ENCODE data around the gene WDR62. TPM values are rescaled to one million over a fixed set of nuclear protein-coding genes. Genes with fewer than 3 reads are reported as not detected.

WDR62 gene
- total and polyA plus RNA-seq, 2 experiments from 2014 or later = 2.1 to 13.4 TPM

DNA sequence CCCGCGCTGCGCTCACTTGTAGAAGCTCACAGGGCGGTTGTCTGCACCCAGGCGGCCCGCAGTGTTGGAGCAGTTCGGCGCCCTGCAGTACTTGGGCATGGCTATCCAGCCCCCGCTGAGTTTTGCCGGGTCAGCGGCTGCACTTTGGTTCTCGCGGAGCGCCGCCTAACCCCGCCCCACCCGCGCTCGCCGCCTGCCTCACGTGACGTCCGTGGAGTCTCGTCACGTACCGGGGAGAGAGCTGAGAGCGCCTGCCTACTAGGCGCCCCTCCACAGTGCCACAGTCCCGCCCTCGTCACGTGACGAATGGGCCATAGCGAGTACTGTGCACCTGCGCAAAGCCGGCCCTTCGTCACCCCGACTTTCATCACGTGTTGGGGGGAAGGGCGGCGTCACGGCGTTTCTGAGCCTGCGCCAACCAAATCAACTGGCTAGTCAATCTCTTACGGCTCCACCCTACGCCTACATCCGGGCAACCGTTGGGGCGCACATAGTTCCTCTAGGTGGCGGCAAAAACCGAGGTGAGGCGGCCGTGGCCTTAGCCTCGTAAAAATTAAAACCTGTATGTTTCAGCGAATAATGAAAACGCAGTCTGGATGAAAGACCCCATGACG is 471 bp upstream of the WDR62 start, which contains the start of gene THAP8:
Gene THAP8 (minus strand): TSS at position 167 of the 614 bp plus-strand sequence. CDS start 68 bp downstream, at position 99.
- TF ChIP-seq, protein P1, sequence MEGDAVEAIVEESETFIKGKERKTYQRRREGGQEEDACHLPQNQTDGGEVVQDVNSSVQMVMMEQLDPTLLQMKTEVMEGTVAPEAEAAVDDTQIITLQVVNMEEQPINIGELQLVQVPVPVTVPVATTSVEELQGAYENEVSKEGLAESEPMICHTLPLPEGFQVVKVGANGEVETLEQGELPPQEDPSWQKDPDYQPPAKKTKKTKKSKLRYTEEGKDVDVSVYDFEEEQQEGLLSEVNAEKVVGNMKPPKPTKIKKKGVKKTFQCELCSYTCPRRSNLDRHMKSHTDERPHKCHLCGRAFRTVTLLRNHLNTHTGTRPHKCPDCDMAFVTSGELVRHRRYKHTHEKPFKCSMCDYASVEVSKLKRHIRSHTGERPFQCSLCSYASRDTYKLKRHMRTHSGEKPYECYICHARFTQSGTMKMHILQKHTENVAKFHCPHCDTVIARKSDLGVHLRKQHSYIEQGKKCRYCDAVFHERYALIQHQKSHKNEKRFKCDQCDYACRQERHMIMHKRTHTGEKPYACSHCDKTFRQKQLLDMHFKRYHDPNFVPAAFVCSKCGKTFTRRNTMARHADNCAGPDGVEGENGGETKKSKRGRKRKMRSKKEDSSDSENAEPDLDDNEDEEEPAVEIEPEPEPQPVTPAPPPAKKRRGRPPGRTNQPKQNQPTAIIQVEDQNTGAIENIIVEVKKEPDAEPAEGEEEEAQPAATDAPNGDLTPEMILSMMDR (IDR thresholded peaks at IDR 0.05; ENCODE audit: low read depth, low read length) = peak; percentile 47
- DNase-seq (ENCODE audit: low read depth in 1 of 2, low spot score in 1 of 2) = peak; percentile 99 to 100
- no peaks in the 10 kb centered on the region for H3K9me3 ChIP-seq (ENCODE audit: low read depth)
- no peaks in the 10 kb centered on the region for H3K27me3 ChIP-seq
- no peaks in the 10 kb centered on the region for H3K36me3 ChIP-seq
- peak within 1 kb of the TSS; percentile 85 for H3K27ac ChIP-seq
- H3K4me1 ChIP-seq (ENCODE audit: low read depth) = no peaks in the 10 kb centered on the region
- peak within 1 kb of the TSS; percentile 38 for H3K4me3 ChIP-seq

DNA sequence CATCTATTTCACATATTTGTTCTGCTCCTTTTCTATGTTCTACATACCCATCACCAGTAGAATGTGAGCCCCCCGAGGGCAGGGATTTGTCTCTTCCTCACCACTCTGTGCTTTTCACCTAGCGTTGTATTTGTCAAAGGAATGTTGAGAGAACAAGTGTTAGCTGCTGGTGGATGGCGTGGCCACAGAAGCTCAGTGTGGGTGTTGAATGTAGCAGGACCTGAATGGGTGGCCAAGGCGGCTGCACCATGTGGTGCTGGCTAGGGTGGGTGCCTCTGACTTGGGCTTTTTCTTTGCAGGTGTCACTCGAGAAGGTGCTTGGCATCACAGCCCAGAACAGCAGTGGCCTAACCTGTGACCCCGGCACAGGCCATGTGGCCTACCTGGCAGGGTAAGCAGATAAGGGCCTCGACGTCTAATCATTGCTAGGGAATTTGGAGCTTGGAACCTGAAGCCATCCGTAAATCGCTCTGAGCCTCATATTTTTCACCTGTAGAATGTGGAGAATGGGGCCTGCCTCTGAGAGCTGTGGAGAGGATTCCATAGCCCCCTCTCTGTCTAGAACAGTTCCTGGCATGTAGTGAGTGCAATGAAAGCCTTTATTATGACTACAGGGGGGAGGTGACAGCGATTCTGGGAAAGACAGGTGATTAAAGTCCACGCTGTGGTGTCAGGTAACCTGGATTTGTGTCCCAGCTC is 3.9 kb downstream of the WDR62 start:
- no peaks in the 10 kb centered on the region for H3K4me1 ChIP-seq (ENCODE audit: low read depth)
- H3K9me3 ChIP-seq (ENCODE audit: low read depth) = no peaks in the 10 kb centered on the region
- H3K27me3 ChIP-seq = no peaks in the 10 kb centered on the region
- H3K36me3 ChIP-seq = no peaks in the 10 kb centered on the region
- no peak overlapping the region for H3K4me3 ChIP-seq
- TF ChIP-seq, protein P1 (IDR thresholded peaks at IDR 0.05; ENCODE audit: low read depth, low read length) = no peak
- no peak for DNase-seq (ENCODE audit: low read depth in 1 of 2, low spot score in 1 of 2)
- H3K27ac ChIP-seq = no peak overlapping the region

DNA sequence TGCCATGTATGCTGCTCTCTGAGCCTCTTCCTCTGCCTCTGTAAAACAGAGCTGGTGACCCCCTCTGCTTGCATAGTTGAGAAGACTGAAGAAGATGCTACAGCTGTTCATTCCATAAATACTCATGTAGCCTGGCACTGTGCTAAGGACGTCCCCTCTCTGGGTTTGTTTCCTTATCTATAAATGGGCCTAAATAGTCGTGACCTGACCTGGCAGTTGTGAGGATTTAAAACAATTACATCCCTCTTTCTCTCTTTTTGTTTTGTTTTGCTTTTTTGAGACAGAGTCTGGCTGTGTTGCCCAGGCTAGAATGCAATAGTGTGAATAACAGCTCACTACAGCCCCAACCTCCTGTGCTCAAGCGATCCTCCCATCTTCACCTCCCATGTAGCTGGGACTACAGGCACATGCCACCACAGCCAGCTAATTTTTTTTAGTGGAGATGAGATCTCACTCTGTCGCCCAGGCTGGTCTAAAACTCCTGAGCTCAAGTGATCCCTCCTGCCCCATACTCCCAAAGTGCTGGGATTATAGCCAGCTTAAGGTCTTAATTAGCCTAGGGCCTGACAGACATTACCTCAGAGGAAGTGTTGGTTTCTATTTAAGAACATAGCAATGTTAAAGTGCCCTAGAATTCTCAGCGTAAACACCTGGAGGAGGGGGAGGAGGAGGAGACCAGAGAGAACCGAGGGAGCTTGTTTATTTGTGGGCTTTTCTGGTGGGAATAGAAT is 4.6 kb downstream of the WDR62 start:
- Histone ChIP-seq H3K4me1 (ENCODE audit: low read depth) (no peaks in the 10 kb centered on the region), H3K27ac (no peak overlapping the region), H3K36me3 (no peaks in the 10 kb centered on the region), H3K4me3 (no peak overlapping the region), H3K27me3 (no peaks in the 10 kb centered on the region), H3K9me3 (ENCODE audit: low read depth) (no peaks in the 10 kb centered on the region)
- TF ChIP-seq, protein P1 (IDR thresholded peaks at IDR 0.05; ENCODE audit: low read depth, low read length) = no peak
- DNase-seq (ENCODE audit: low read depth in 1 of 2, low spot score in 1 of 2) = no peak

DNA sequence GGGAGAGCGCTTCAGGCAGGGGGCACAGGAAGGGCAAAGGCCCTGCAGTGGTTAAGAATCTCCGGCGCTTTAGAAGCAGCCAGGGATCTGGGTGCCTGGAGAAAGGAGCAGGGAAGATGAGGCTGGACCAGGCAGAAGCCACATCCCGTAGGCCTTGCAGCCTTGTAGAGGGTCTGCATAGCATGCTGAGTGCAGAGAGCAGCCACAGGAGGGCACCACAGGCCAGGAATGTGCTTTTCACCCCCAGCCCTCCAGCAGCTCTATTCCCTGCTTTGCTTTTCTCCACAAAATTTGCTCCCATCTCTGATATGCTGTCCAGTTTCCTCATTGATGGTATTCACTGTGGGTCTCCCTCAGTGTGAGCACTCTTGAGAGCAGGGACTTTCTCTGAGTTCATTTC is 5.7 kb downstream of the WDR62 start:
- Histone ChIP-seq H3K9me3 (ENCODE audit: low read depth) (no peaks in the 10 kb centered on the region), H3K4me3 (no peak overlapping the region), H3K27ac (no peak overlapping the region), H3K4me1 (ENCODE audit: low read depth) (no peaks in the 10 kb centered on the region), H3K36me3 (no peaks in the 10 kb centered on the region), H3K27me3 (no peaks in the 10 kb centered on the region)
- TF ChIP-seq, protein P1 (IDR thresholded peaks at IDR 0.05; ENCODE audit: low read depth, low read length) = peak; percentile 70
- DNase-seq (ENCODE audit: low read depth in 1 of 2, low spot score in 1 of 2) = peak; percentile 70 to 80

DNA sequence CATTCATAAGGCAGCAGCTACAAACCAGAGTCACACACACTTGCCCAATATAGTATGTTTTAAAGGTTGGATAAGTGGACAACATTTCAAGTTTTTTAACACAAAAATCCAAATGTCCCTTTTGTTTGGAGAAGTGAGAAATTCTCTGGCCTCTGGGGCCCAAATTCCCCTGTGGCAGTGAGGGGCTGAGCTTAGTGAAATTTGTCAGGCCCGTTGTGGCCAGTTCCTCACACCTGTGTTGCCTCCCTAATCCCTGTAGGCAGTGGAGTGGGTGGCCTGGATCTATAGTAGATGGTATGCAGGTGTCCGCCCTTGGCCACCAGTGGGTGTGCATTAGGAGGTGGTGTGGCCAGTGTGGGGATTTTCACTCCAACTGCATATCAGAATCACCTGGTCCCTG is 6.7 kb downstream of the WDR62 start:
- TF ChIP-seq, protein P1 (IDR thresholded peaks at IDR 0.05; ENCODE audit: low read depth, low read length) = no peak
- H3K4me3 ChIP-seq = no peak overlapping the region
- no peaks in the 10 kb centered on the region for H3K9me3 ChIP-seq (ENCODE audit: low read depth)
- no peaks in the 10 kb centered on the region for H3K4me1 ChIP-seq (ENCODE audit: low read depth)
- no peak for DNase-seq (ENCODE audit: low read depth in 1 of 2, low spot score in 1 of 2)
- no peaks in the 10 kb centered on the region for H3K36me3 ChIP-seq
- H3K27me3 ChIP-seq = no peaks in the 10 kb centered on the region
- H3K27ac ChIP-seq = no peak overlapping the region

Measured in cardiac muscle cell (in vitro differentiated cells and primary cell).